ENCODE measurements around the gene CFAP157. TPM values are rescaled to one million over a fixed set of nuclear protein-coding genes. Genes with fewer than 3 reads are reported as not detected.

The CFAP157 gene
- total RNA-seq, 1 donor from 2014 or later: not detected

DNA sequence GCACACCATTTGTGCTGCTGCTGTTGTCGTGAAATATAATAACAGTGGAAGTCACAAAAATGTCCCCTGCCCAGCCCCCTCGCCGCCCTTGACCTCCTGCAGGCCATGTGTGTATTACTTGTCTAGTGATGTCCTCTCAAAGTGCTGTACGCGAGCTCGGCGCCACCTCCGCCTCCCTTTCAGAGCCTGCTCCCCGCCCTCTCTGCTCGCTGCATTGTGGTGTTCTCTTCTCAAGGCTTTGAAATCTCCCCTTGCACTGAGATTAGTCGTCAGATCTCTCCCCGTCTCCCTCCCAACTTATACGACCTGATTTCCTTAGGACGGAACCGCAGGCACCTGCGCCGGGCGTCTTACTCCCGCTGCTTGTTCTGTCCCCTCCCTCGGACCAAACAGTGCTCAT is 14.7 kb upstream of the CFAP157 start:
- Histone ChIP-seq H3K4me3 (no peak overlapping the region), H3K27ac (no peak overlapping the region), H3K9me3 (no peaks in the 10 kb centered on the region), H3K36me3 (peaks cover 0 to 15% of the 10 kb centered on the region in 2 donors), H3K4me1 (no peaks in the 10 kb centered on the region), H3K27me3 (no peaks in the 10 kb centered on the region)
- intact Hi-C loops (cut with DNase I): no loop called here
- no peak for DNase-seq (ENCODE audit: extremely low spot score in 2 of 2)
- TF ChIP-seq, protein P1, sequence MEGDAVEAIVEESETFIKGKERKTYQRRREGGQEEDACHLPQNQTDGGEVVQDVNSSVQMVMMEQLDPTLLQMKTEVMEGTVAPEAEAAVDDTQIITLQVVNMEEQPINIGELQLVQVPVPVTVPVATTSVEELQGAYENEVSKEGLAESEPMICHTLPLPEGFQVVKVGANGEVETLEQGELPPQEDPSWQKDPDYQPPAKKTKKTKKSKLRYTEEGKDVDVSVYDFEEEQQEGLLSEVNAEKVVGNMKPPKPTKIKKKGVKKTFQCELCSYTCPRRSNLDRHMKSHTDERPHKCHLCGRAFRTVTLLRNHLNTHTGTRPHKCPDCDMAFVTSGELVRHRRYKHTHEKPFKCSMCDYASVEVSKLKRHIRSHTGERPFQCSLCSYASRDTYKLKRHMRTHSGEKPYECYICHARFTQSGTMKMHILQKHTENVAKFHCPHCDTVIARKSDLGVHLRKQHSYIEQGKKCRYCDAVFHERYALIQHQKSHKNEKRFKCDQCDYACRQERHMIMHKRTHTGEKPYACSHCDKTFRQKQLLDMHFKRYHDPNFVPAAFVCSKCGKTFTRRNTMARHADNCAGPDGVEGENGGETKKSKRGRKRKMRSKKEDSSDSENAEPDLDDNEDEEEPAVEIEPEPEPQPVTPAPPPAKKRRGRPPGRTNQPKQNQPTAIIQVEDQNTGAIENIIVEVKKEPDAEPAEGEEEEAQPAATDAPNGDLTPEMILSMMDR (IDR thresholded peaks at IDR 0.05): no peak
- TF ChIP-seq POLR2A (IDR thresholded peaks at IDR 0.05): no peak
- TF ChIP-seq POLR2AphosphoS5 (IDR thresholded peaks at IDR 0.05; ENCODE audit: insufficient read depth in 1 of 2, low read depth in 1 of 2): no peak

DNA sequence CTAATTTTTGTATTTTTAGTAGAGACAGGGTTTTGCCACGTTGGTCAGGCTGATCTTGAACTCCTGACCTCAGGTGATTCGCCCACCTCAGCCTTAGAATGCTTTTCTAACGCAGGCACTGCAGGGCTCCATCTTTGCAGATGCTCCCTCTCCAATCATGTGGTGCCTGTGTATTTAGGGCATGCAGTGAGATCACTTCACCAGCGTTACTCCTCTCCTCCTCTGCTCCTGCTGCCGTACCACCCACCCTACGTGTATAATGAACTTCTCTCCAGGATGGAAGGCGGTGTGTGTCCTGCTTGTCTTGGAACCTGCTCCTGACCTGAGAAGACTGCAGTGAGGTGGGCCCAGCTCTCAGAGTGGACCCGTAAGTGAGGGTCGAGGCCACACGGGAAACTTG is 13.6 kb upstream of the CFAP157 start:
- DNase-seq (ENCODE audit: extremely low spot score in 2 of 2): no peak
- H3K4me1 ChIP-seq: no peaks in the 10 kb centered on the region
- H3K27me3 ChIP-seq: no peaks in the 10 kb centered on the region
- H3K4me3 ChIP-seq: no peak overlapping the region
- H3K36me3 ChIP-seq: peaks cover 0 to 12% of the 10 kb centered on the region in 2 donors
- TF ChIP-seq POLR2AphosphoS5 (IDR thresholded peaks at IDR 0.05; ENCODE audit: insufficient read depth in 1 of 2, low read depth in 1 of 2) (no peak), POLR2A (IDR thresholded peaks at IDR 0.05) (no peak)
- TF ChIP-seq, protein P1 (IDR thresholded peaks at IDR 0.05): no peak
- intact Hi-C loops (cut with DNase I): no loop called here
- no peaks in the 10 kb centered on the region for H3K9me3 ChIP-seq
- H3K27ac ChIP-seq: no peak overlapping the region

DNA sequence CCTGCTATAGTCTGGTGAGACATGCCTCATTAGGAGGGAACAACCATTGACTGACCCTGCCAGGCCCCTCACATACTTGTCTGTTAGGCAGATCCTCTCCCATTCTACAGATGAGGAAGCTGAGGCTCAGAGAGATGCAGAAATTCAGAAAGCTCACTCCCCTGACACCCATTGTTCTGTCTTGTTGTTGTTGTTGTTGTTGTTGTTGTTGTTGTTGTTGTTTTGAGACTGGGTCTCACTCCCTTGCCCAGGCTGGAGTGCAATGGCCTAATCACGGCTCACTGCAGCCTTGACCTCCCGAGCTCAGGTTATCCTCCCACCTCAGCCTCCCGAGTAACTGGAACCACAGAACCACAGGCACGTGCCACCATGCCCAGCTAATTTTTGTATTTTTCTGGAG is 13.1 kb upstream of the CFAP157 start:
- no peak for DNase-seq (ENCODE audit: extremely low spot score in 2 of 2)
- H3K4me1 ChIP-seq: no peaks in the 10 kb centered on the region

DNA sequence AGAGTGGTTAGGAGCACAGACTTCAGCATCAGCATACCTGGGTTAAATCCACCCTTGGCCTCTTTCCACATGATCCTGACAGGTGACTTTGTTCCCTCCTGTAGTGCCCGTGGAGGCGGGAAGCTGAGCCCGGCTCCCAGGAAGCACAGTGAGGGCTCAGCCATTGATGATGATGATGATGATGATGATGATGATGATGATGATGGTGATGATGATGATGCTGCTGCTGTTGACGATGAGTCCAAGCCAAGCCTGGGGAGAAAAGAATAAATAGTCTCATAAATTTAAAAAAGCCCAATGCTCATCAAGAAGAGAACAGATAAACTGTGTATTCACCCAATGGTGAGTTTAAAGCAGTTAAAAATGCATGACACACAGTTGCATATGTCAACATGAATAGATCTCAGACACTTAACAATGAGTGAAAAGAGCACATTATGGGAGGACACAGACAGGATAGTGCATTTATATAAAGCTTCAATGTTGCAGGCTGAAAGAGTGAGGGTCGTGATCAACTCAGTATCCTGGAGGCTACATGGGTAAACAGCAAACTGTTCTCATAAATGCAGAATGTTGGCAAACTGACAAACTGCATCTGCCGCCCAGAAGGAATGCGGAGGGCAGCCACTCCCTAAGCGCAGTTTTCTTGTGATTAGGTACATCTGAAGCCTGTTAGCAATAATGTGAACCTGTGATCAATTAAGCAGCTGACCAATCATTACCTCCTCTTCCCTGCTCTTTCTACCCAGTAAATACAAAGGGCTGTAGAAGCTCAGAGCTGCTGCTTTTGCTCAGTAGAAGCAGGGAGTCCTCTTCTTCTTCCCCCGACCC is 11.7 kb upstream of the CFAP157 start:
- peak overlapping the region; percentile 87 for H3K27ac ChIP-seq
- TF ChIP-seq POLR2AphosphoS5 (IDR thresholded peaks at IDR 0.05; ENCODE audit: insufficient read depth in 1 of 2, low read depth in 1 of 2): no peak
- TF ChIP-seq POLR2A (IDR thresholded peaks at IDR 0.05): no peak
- TF ChIP-seq, protein P1 (IDR thresholded peaks at IDR 0.05): no peak
- DNase-seq (ENCODE audit: extremely low spot score in 2 of 2): no peak
- H3K9me3 ChIP-seq: no peaks in the 10 kb centered on the region
- no peak overlapping the region for H3K4me3 ChIP-seq
- intact Hi-C loops (cut with DNase I): no loop called here
- H3K36me3 ChIP-seq: peaks cover 0 to 5% of the 10 kb centered on the region in 2 donors
- peaks cover 7% of the 10 kb centered on the region for H3K4me1 ChIP-seq
- no peaks in the 10 kb centered on the region for H3K27me3 ChIP-seq

More for the DNA sequence above, 13.1 kb upstream of the CFAP157 start:
- no peaks in the 10 kb centered on the region for H3K27me3 ChIP-seq
- H3K27ac ChIP-seq: no peak overlapping the region
- peaks cover 0 to 7% of the 10 kb centered on the region in 2 donors for H3K36me3 ChIP-seq
- TF ChIP-seq POLR2A (IDR thresholded peaks at IDR 0.05) (no peak), POLR2AphosphoS5 (IDR thresholded peaks at IDR 0.05; ENCODE audit: insufficient read depth in 1 of 2, low read depth in 1 of 2) (no peak)
- TF ChIP-seq, protein P1 (IDR thresholded peaks at IDR 0.05): no peak
- no peaks in the 10 kb centered on the region for H3K9me3 ChIP-seq
- no peak overlapping the region for H3K4me3 ChIP-seq
- intact Hi-C loops (cut with DNase I): no loop called here

DNA sequence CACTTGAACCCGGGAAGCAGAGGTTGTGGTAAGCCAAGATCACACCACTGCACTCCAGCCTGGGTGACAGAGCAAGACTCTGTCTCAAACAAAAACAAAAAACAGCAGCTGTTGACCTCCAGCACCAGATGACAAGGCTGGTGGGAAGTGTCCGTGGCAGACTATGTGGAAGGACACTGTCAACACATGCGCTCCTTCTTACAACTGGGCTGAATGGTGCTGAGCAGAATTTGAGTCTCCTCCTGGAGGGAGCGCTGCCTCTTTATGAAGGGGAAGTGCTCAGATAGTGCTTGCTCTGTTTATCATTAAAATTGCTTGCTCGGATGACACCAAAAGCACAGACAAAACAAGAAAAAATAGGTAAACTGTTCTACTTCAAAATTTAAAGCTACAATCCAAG is 9.2 kb upstream of the CFAP157 start:
- intact Hi-C loops (cut with DNase I): loop anchor here (2.0 kb wide), 1 partner anchor 35 kb away; no protein-coding TSS in a partner anchor
- no peaks in the 10 kb centered on the region for H3K9me3 ChIP-seq
- no peaks in the 10 kb centered on the region for H3K36me3 ChIP-seq
- no peak overlapping the region for H3K4me3 ChIP-seq
- DNase-seq (ENCODE audit: extremely low spot score in 2 of 2): no peak
- peak overlapping the region; percentile 87 for H3K27ac ChIP-seq
- H3K4me1 ChIP-seq: peaks cover 9% of the 10 kb centered on the region
- H3K27me3 ChIP-seq: no peaks in the 10 kb centered on the region
- TF ChIP-seq POLR2AphosphoS5 (IDR thresholded peaks at IDR 0.05; ENCODE audit: insufficient read depth in 1 of 2, low read depth in 1 of 2) (no peak), POLR2A (IDR thresholded peaks at IDR 0.05) (no peak)
- TF ChIP-seq, protein P1 (IDR thresholded peaks at IDR 0.05): no peak

All from vagina (tissue), 2 donors.